ENCODE data around the gene TMEM54. TPM values are rescaled to one million over a fixed set of nuclear protein-coding genes. Genes with fewer than 3 reads are reported as not detected.

Gene TMEM54
- polyA plus RNA-seq, 3 donors, result 19.6 to 41.3 (median 24.4) TPM

GRCh38 chr1:32886828-32887414 is 14.3 kb downstream of the TMEM54 start:
- no peak overlapping the region for H3K27ac ChIP-seq (ENCODE audit: low read depth, low read length)

GRCh38 chr1:32886004-32886827 is 15.0 kb downstream of the TMEM54 start, which contains the start of gene HPCA:
HPCA (plus strand) TSS chr1:32886491; CDS start chr1:32888899, 2,408 bp downstream.
- H3K27ac ChIP-seq (ENCODE audit: low read depth, low read length), result no peak within 1 kb of the TSS
- WGBS, 3 donors, result 2 to 4% (median 3%) methylated on average over 46 to 78 of the region's 79 CpGs

More at GRCh38 chr1:32886828-32887414, 14.3 kb downstream of the TMEM54 start:
- whole genome bisulfite sequencing, 3 donors, result 42 to 46% (median 43%) methylated on average over 18 to 19 of the region's 19 CpGs

- H3K27ac ChIP-seq (ENCODE audit: low read depth, low read length), result no peak overlapping the region
- 13 to 24% (median 14%) methylated on average over 8 of the region's 8 CpGs for whole genome bisulfite sequencing, 3 donors
These were observed 15.5 kb downstream of the TMEM54 start for GRCh38 chr1:32885676-32886003.

- H3K27ac ChIP-seq (ENCODE audit: low read depth, low read length), result no peak overlapping the region
- WGBS, 3 donors, result 35 to 44% (median 38%) methylated on average over 12 of the region's 12 CpGs
These were observed 16.5 kb downstream of the TMEM54 start for GRCh38 chr1:32884726-32885125.

- WGBS, 3 donors, result 59 to 67% (median 60%) methylated on average over 4 of the region's 4 CpGs
- H3K27ac ChIP-seq (ENCODE audit: low read depth, low read length), result no peak overlapping the region
These were observed 17.2 kb downstream of the TMEM54 start for GRCh38 chr1:32884032-32884372.

- 72 to 79% (median 74%) methylated on average over 7 of the region's 7 CpGs for WGBS, 3 donors
- no peak overlapping the region for H3K27ac ChIP-seq (ENCODE audit: low read depth, low read length)
These were observed 17.7 kb downstream of the TMEM54 start for GRCh38 chr1:32883338-32884031.

GRCh38 chr1:32881871-32882850 is 19.0 kb downstream of the TMEM54 start:
- 21 to 29% (median 25%) methylated on average over 22 of the region's 22 CpGs for WGBS, 3 donors

GRCh38 chr1:32881291-32881690 is 19.9 kb downstream of the TMEM54 start:
- no peak overlapping the region for H3K27ac ChIP-seq (ENCODE audit: low read depth, low read length)
- 66 to 81% (median 74%) methylated on average over 5 of the region's 5 CpGs for WGBS, 3 donors

More at GRCh38 chr1:32881871-32882850, 19.0 kb downstream of the TMEM54 start:
- no peak overlapping the region for H3K27ac ChIP-seq (ENCODE audit: low read depth, low read length)

GRCh38 chr1:32878637-32879041 is 22.6 kb downstream of the TMEM54 start:
- 72 to 82% (median 73%) methylated on average over 5 of the region's 5 CpGs for WGBS, 3 donors

GRCh38 chr1:32878183-32878582 is 23.0 kb downstream of the TMEM54 start:
- 66 to 77% (median 72%) methylated on average over 6 of the region's 6 CpGs for WGBS, 3 donors
- no peak overlapping the region for H3K27ac ChIP-seq (ENCODE audit: low read depth, low read length)

More at GRCh38 chr1:32878637-32879041, 22.6 kb downstream of the TMEM54 start:
- H3K27ac ChIP-seq (ENCODE audit: low read depth, low read length), result no peak overlapping the region

- H3K27ac ChIP-seq (ENCODE audit: low read depth, low read length), result no peak overlapping the region
- 64 to 71% (median 64%) methylated on average over 13 of the region's 13 CpGs for WGBS, 3 donors
These were observed 23.7 kb downstream of the TMEM54 start for GRCh38 chr1:32877211-32878110.

GRCh38 chr1:32876341-32877210 is 24.6 kb downstream of the TMEM54 start:
- no peak overlapping the region for H3K27ac ChIP-seq (ENCODE audit: low read depth, low read length)
- WGBS, 3 donors, result 20 to 33% (median 31%) methylated on average over 16 of the region's 16 CpGs

GRCh38 chr1:32874860-32875752 is 26.1 kb downstream of the TMEM54 start:
- WGBS, 3 donors, result 62 to 83% (median 82%) methylated on average over 5 of the region's 5 CpGs

GRCh38 chr1:32873484-32873883 is 27.7 kb downstream of the TMEM54 start:
- H3K27ac ChIP-seq (ENCODE audit: low read depth, low read length), result no peak overlapping the region
- 73 to 90% (median 81%) methylated on average over 5 of the region's 5 CpGs for whole genome bisulfite sequencing, 3 donors

More at GRCh38 chr1:32874860-32875752, 26.1 kb downstream of the TMEM54 start:
- H3K27ac ChIP-seq (ENCODE audit: low read depth, low read length), result no peak overlapping the region

- no peak overlapping the region for H3K27ac ChIP-seq (ENCODE audit: low read depth, low read length)
- WGBS, 3 donors, result 48 to 54% (median 50%) methylated on average over 7 of the region's 7 CpGs
These were observed 29.1 kb downstream of the TMEM54 start for GRCh38 chr1:32872192-32872460.

Data from adipose tissue (tissue), 3 donors.